ENCODE data around the gene ITPA. TPM values are rescaled to one million over a fixed set of nuclear protein-coding genes. Genes with fewer than 3 reads are reported as not detected.

ITPA gene
- total RNA-seq, 1 experiment from 2014 or later = 42.5 TPM

GRCh38 chr20:3223994-3224680 is 14.8 kb downstream of the ITPA start:
- CTCF ChIA-PET = no interaction called here
- H3K4me1 Mint-ChIP-seq (ENCODE audit: low read depth, unreplicated experiment) = peaks cover 8% of the 10 kb centered on the region
- H3K9me3 Mint-ChIP-seq (ENCODE audit: low read depth, unreplicated experiment) = no peaks in the 10 kb centered on the region
- H3K4me3 Mint-ChIP-seq (ENCODE audit: low read depth, unreplicated experiment) = no peak overlapping the region
- no peak for TF ChIP-seq CTCF (IDR thresholded peaks at IDR 0.05; ENCODE audit: unreplicated experiment)
- peaks cover 13% of the 10 kb centered on the region for H3K36me3 Mint-ChIP-seq (ENCODE audit: insufficient read depth, unreplicated experiment)
- no peaks in the 10 kb centered on the region for H3K27me3 Mint-ChIP-seq (ENCODE audit: unreplicated experiment)
- BruUV-seq (replicated peaks) = no TSS peak
- intact Hi-C loops (cut with micrococcal nuclease; ENCODE audit: unreplicated experiment) = no loop called here
- H3K27ac Mint-ChIP-seq (ENCODE audit: unreplicated experiment) = no peak overlapping the region
- no peak for DNase-seq

- Mint-ChIP-seq H3K9me3 (ENCODE audit: low read depth, unreplicated experiment) (no peaks in the 10 kb centered on the region), H3K27me3 (ENCODE audit: unreplicated experiment) (no peaks in the 10 kb centered on the region), H3K36me3 (ENCODE audit: insufficient read depth, unreplicated experiment) (peaks cover 13% of the 10 kb centered on the region), H3K27ac (ENCODE audit: unreplicated experiment) (no peak overlapping the region), H3K4me3 (ENCODE audit: low read depth, unreplicated experiment) (no peak overlapping the region), H3K4me1 (ENCODE audit: low read depth, unreplicated experiment) (peaks cover 8% of the 10 kb centered on the region)
- intact Hi-C loops (cut with micrococcal nuclease; ENCODE audit: unreplicated experiment) = no loop called here
- CTCF ChIA-PET = no interaction called here
- no peak for DNase-seq
- no TSS peak for BruUV-seq (replicated peaks)
- TF ChIP-seq CTCF (IDR thresholded peaks at IDR 0.05; ENCODE audit: unreplicated experiment) = no peak
These were observed 15.6 kb downstream of the ITPA start for GRCh38 chr20:3224681-3225421.

- no peaks in the 10 kb centered on the region for H3K9me3 Mint-ChIP-seq (ENCODE audit: low read depth, unreplicated experiment)
- peaks cover 11% of the 10 kb centered on the region for H3K36me3 Mint-ChIP-seq (ENCODE audit: insufficient read depth, unreplicated experiment)
- no peak overlapping the region for H3K27ac Mint-ChIP-seq (ENCODE audit: unreplicated experiment)
- no peaks in the 10 kb centered on the region for H3K27me3 Mint-ChIP-seq (ENCODE audit: unreplicated experiment)
- no peak overlapping the region for H3K4me3 Mint-ChIP-seq (ENCODE audit: low read depth, unreplicated experiment)
- no TSS peak for BruUV-seq (replicated peaks)
- intact Hi-C loops (cut with micrococcal nuclease; ENCODE audit: unreplicated experiment) = no loop called here
- no peak for TF ChIP-seq CTCF (IDR thresholded peaks at IDR 0.05; ENCODE audit: unreplicated experiment)
- H3K4me1 Mint-ChIP-seq (ENCODE audit: low read depth, unreplicated experiment) = peaks cover 7% of the 10 kb centered on the region
- CTCF ChIA-PET = no interaction called here
- DNase-seq = no peak
These were observed 16.8 kb downstream of the ITPA start for GRCh38 chr20:3226093-3226492.

- intact Hi-C loops (cut with micrococcal nuclease; ENCODE audit: unreplicated experiment) = no loop called here
- DNase-seq = no peak
- Mint-ChIP-seq H3K4me1 (ENCODE audit: low read depth, unreplicated experiment) (no peaks in the 10 kb centered on the region), H3K36me3 (ENCODE audit: insufficient read depth, unreplicated experiment) (peaks cover 9% of the 10 kb centered on the region), H3K4me3 (ENCODE audit: low read depth, unreplicated experiment) (no peak overlapping the region), H3K27me3 (ENCODE audit: unreplicated experiment) (no peaks in the 10 kb centered on the region), H3K9me3 (ENCODE audit: low read depth, unreplicated experiment) (no peaks in the 10 kb centered on the region), H3K27ac (ENCODE audit: unreplicated experiment) (no peak overlapping the region)
- CTCF ChIA-PET = no interaction called here
- BruUV-seq (replicated peaks) = no TSS peak
- no peak for TF ChIP-seq CTCF (IDR thresholded peaks at IDR 0.05; ENCODE audit: unreplicated experiment)
These were observed 17.6 kb downstream of the ITPA start for GRCh38 chr20:3226864-3227263.

All from Calu3 (cell line).